Hematopoietic multipotent progenitor cell (in vitro differentiated cells): ENCODE data around the gene XRCC5. TPM values are rescaled to one million over a fixed set of nuclear protein-coding genes. Genes with fewer than 3 reads are reported as not detected.
A peak's percentile ranks its signal among the peaks of the same experiment; 100 is the strongest.
"Not testable (repeated sequence)": the region's sequence is repeated elsewhere in the genome, so short reads cannot be mapped to it uniquely, and the experiment has no call there.

ENCODE experiments used
- DNase-seq, 3 donors: peaks; one replicate each; pipeline ENCODE4 v3.0.0-alpha.2; 2011 to 2015; ENCODE audit warnings: low read depth in 2 of 3, low spot score in 2 of 3
- total RNA-seq: library from RNA; depleted of rRNA; stranded (reverse); fragments of >200 nt; gene quantifications from one replicate; pipeline ENCODE4 v1.2.3, GENCODE V29; 2012

Gene XRCC5
- 118 TPM for total RNA-seq

GRCh38 chr2:216108967-216109921 lies at the start of gene XRCC5:
TSS of gene XRCC5 (plus strand) at chr2:216109348. CDS start at chr2:216109437, 89 bp downstream.
- peak; percentile 95 to 99 (median 97) for DNase-seq

DNA sequence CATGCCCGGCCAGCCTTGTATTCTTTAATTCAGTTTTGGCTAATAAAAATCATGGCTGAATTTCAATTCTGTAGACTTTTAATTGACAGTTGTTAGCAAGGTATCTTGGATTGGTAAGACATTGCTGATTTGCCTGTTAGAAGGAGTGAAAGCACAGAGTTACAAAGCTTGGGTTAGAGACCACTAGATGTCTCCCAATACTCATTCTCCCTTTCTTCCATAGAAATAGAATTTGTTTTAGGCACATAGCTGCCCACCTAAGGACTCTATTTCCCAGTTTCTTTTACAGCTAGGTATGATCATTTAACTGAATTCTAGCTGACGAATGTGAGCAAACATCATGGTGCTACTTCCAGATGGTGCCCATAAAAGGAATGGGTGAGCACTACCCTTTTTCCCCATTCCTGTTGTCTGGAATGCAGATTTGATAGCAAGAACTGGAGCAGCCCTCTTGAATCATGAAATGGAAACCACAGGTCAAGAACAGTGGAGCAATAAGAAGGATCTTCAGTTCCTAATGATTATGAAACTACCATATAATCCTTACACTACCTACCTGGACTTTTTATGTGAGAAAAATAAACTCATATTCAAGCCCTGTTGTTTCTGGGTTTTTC lies 45.0 kb upstream of the XRCC5 start:
- peak in 1 of 3 donors; percentile 10 for DNase-seq

GRCh38 chr2:216064665-216065064 lies 44.5 kb upstream of the XRCC5 start:
- DNase-seq: no peak

GRCh38 chr2:216066230-216066629 lies 42.9 kb upstream of the XRCC5 start:
- DNase-seq: no peak

DNA sequence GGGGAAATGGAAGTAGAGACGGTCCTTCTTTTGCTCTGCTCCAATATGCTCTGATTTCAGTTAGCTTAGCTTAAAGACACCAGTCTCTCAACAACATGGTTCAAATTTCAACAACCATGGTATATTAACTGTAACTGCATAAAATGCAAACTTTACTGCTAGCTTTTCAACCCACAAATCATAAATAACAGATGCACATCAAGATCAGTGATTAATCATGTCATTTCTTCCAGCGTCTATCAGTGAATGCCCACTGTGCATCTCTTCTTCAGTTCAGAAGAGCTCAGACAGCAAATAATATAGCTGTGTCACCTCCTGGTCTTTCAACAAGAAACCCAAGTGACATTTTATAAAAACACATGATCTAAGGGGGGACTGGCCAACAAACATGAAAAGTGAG lies 40.1 kb upstream of the XRCC5 start:
- no peak for DNase-seq

DNA sequence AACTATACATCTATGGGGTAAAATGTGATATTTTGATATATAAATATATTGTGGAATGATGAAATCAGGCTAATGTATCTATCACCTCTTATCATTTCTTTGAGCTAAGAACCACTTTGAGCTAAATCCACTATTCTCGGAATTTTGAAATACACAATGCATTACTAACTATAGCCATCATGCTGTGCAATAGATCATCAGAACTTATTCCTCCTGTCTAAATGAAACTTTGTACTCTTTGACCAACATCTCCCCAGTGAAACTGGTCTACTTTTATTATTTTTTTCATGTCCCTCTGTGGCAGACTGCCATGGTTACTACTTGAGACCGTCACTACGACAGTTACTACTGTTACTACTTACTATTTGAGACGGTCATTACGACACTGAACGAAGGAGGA lies 39.0 kb upstream of the XRCC5 start:
- no peak for DNase-seq

GRCh38 chr2:216071111-216071851 lies 37.9 kb upstream of the XRCC5 start:
- no peak for DNase-seq

- DNase-seq: no peak
These were observed 36.7 kb upstream of the XRCC5 start for GRCh38 chr2:216072473-216072872.

GRCh38 chr2:216073773-216074172 lies 35.4 kb upstream of the XRCC5 start:
- DNase-seq: no peak

DNA sequence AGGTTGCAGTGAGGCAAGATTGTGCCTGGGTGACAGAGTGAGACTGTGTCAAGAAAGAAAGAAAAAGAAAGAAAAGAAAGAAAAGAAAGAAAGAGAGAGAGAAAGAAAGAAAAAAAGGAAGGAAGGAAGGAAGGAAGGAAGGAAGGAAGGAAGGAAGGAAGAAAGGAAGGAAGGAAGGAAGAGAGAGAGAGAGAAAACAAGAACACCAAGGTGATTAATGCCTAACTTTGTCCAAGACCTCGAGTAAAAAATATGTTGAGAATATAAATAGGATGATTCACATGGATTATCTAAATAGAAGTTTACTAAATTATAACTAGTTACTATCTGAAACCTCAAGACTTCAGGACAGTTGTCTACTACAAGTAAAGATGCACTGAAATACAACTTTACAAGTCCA lies 34.8 kb upstream of the XRCC5 start:
- no peak for DNase-seq

- DNase-seq: no peak
These were observed 34.4 kb upstream of the XRCC5 start for GRCh38 chr2:216074794-216075193.

DNA sequence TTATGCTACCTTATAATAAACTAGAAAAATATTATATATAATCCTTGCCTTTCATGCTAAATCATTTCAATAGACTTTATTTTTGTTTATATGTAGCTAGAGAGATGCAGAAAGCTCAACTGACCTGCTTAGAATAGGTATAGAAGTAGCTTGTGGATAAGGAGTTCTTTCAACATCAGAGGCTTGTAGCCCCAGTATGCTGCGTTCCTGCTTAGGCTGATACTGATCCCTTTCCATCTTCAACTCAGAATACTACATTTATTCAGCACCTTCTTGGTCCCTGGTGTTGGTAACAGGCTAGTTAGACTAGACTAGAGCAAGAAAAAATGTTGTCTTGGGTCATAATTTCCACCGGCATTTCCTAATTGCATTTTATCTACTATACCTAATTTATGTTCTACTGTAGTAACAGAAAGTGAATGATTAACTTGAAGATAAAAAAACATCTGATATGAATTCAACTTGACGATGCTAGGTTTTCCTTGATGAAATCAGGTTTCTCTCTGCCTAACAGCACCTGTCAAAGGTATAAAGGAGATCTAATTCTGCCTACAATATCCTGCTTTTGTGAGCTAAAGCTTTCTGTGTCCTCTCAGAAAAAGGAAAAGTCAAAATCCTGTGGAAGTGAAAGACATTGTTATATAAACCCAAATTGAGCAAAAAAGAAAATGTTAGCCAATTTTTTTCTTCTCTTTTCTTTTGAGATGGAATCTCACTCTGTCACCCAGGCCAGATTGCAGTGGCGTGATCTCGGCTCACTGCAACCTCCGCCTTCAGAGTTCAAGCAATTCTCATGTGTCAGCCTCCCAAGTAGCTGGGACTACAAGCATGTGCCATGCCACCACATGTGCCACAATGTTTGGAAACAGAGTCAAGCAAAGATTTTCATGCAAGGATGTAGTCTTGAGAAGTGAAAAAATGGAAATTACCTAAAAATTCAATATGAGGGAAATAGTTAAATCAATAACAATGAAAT lies 33.4 kb upstream of the XRCC5 start:
- no peak for DNase-seq

DNA sequence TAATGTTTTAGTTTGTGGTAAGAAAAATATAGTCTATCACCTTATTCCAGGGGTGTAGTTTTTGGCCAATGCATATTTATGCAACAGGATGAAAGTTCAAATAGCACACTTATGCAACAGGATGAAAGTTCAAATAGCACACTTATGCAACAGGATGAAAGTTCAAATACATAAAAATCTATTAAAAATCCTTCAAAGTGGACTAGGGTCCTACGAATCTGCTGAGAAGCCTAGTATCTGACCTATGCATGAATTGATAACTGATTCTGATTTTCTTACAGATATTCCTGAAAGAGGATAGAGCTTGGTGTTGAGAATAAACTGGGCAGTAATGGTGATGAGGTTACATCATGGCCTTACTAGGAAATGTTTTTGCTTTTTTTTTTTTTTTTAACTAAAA lies 30.4 kb upstream of the XRCC5 start:
- DNase-seq: no peak

GRCh38 chr2:216080048-216080447 lies 29.1 kb upstream of the XRCC5 start:
- not testable (repeated sequence) for DNase-seq

GRCh38 chr2:216081012-216081411 lies 28.1 kb upstream of the XRCC5 start:
- no peak for DNase-seq

- DNase-seq: peak; percentile 26 to 57 (median 55)
These were observed 27.5 kb upstream of the XRCC5 start, which contains the start of the genes PECR and TMEM169 for GRCh38 chr2:216081487-216082116. TSS of gene PECR (minus strand) at chr2:216081809. CDS start at chr2:216081741, 68 bp downstream. TSS of gene TMEM169 (plus strand) at chr2:216081919. CDS start at chr2:216095964, 14,045 bp downstream.

- DNase-seq: no peak
These were observed 26.9 kb upstream of the XRCC5 start for GRCh38 chr2:216082117-216082711.

DNA sequence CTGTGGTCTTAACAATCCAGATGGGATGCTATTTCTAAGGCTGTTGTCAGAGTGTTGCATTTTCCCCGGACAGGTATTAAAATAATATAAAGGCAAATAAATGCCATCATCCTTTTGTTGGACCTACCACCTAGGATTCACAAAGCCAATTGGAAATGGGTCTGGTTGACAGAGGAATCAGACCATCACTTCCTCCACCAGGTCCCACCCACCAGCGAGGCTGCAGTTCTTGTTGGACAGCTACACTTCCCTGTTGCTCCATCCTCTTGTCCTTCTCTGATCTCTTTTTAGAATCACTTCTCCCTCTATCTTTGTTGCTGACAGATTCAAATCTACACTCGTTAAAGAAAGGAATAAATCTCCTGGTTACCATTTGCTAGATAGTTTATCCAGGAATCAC lies 26.3 kb upstream of the XRCC5 start:
- no peak for DNase-seq
